ENCODE measurements around the gene PLA2G2C. TPM values are rescaled to one million over a fixed set of nuclear protein-coding genes. Genes with fewer than 3 reads are reported as not detected.

The PLA2G2C gene
- total and polyA plus RNA-seq, 9 donors, result 0.04 TPM; not detected in 6

- DNase-seq, result peak; percentile 28
- H3K4me1 ChIP-seq (ENCODE audit: control insufficient read depth, insufficient read depth, low read length), result no peaks in the 10 kb centered on the region
- no peaks in the 10 kb centered on the region for H3K9me3 ChIP-seq (replicated peaks; ENCODE audit: control insufficient read depth, low read depth, low read length)
- no peak overlapping the region for H3K4me3 ChIP-seq (ENCODE audit: low read length)
- H3K27me3 ChIP-seq (ENCODE audit: control insufficient read depth, insufficient read depth, low read length), result peaks cover 5% of the 10 kb centered on the region
- WGBS (ENCODE audit: insufficient coverage), result 83% methylated on average over 1 of the region's 9 CpGs
- H3K27ac ChIP-seq (ENCODE audit: low read length), result no peak overlapping the region
- H3K36me3 ChIP-seq (ENCODE audit: control insufficient read depth, insufficient read depth, low read length), result no peaks in the 10 kb centered on the region
Measured at GRCh38 chr1:20174937-20175666, 11.2 kb downstream of the PLA2G2C start.

GRCh38 chr1:20172033-20172590 is 14.2 kb downstream of the PLA2G2C start:
- no peaks in the 10 kb centered on the region for H3K36me3 ChIP-seq (ENCODE audit: control insufficient read depth, insufficient read depth, low read length)
- H3K9me3 ChIP-seq (replicated peaks; ENCODE audit: control insufficient read depth, low read depth, low read length), result no peaks in the 10 kb centered on the region
- H3K27ac ChIP-seq (ENCODE audit: low read length), result no peak overlapping the region
- no peak overlapping the region for H3K4me3 ChIP-seq (ENCODE audit: low read length)
- WGBS (ENCODE audit: insufficient coverage), result 95% methylated on average over 11 of the region's 12 CpGs
- no peaks in the 10 kb centered on the region for H3K4me1 ChIP-seq (ENCODE audit: control insufficient read depth, insufficient read depth, low read length)
- peaks cover 2% of the 10 kb centered on the region for H3K27me3 ChIP-seq (ENCODE audit: control insufficient read depth, insufficient read depth, low read length)
- DNase-seq, result no peak

GRCh38 chr1:20169932-20170331 is 16.4 kb downstream of the PLA2G2C start:
- Histone ChIP-seq H3K27ac (ENCODE audit: low read length) (no peak overlapping the region), H3K9me3 (replicated peaks; ENCODE audit: control insufficient read depth, low read depth, low read length) (no peaks in the 10 kb centered on the region), H3K27me3 (ENCODE audit: control insufficient read depth, insufficient read depth, low read length) (peaks cover 7% of the 10 kb centered on the region), H3K36me3 (ENCODE audit: control insufficient read depth, insufficient read depth, low read length) (no peaks in the 10 kb centered on the region), H3K4me3 (ENCODE audit: low read length) (no peak overlapping the region), H3K4me1 (ENCODE audit: control insufficient read depth, insufficient read depth, low read length) (no peaks in the 10 kb centered on the region)
- 100% methylated on average over 2 of the region's 5 CpGs for WGBS (ENCODE audit: insufficient coverage)
- DNase-seq, result no peak

- Histone ChIP-seq H3K36me3 (ENCODE audit: control insufficient read depth, insufficient read depth, low read length) (no peaks in the 10 kb centered on the region), H3K27ac (ENCODE audit: low read length) (no peak overlapping the region), H3K4me1 (ENCODE audit: control insufficient read depth, insufficient read depth, low read length) (no peaks in the 10 kb centered on the region), H3K9me3 (replicated peaks; ENCODE audit: control insufficient read depth, low read depth, low read length) (no peaks in the 10 kb centered on the region), H3K27me3 (ENCODE audit: control insufficient read depth, insufficient read depth, low read length) (peaks cover 7% of the 10 kb centered on the region), H3K4me3 (ENCODE audit: low read length) (no peak overlapping the region)
- DNase-seq, result no peak
- WGBS (ENCODE audit: insufficient coverage), result 77% methylated on average over 2 of the region's 9 CpGs
Measured at GRCh38 chr1:20168564-20169491, 17.5 kb downstream of the PLA2G2C start.

GRCh38 chr1:20167126-20167525 is 19.2 kb downstream of the PLA2G2C start:
- Histone ChIP-seq H3K36me3 (ENCODE audit: control insufficient read depth, insufficient read depth, low read length) (no peaks in the 10 kb centered on the region), H3K27me3 (ENCODE audit: control insufficient read depth, insufficient read depth, low read length) (peaks cover 7% of the 10 kb centered on the region), H3K27ac (ENCODE audit: low read length) (no peak overlapping the region), H3K4me1 (ENCODE audit: control insufficient read depth, insufficient read depth, low read length) (no peaks in the 10 kb centered on the region), H3K9me3 (replicated peaks; ENCODE audit: control insufficient read depth, low read depth, low read length) (peaks cover 2% of the 10 kb centered on the region), H3K4me3 (ENCODE audit: low read length) (no peak overlapping the region)
- WGBS (ENCODE audit: insufficient coverage), result 71% methylated on average over 7 of the region's 8 CpGs
- no peak for DNase-seq

GRCh38 chr1:20166051-20166450 is 20.3 kb downstream of the PLA2G2C start:
- no peaks in the 10 kb centered on the region for H3K4me1 ChIP-seq (ENCODE audit: control insufficient read depth, insufficient read depth, low read length)
- no peaks in the 10 kb centered on the region for H3K36me3 ChIP-seq (ENCODE audit: control insufficient read depth, insufficient read depth, low read length)
- H3K4me3 ChIP-seq (ENCODE audit: low read length), result no peak overlapping the region
- peaks cover 10% of the 10 kb centered on the region for H3K9me3 ChIP-seq (replicated peaks; ENCODE audit: control insufficient read depth, low read depth, low read length)
- no peak overlapping the region for H3K27ac ChIP-seq (ENCODE audit: low read length)
- 64% methylated on average over 17 of the region's 17 CpGs for WGBS (ENCODE audit: insufficient coverage)
- H3K27me3 ChIP-seq (ENCODE audit: control insufficient read depth, insufficient read depth, low read length), result peaks cover 9% of the 10 kb centered on the region
- DNase-seq, result no peak

GRCh38 chr1:20165522-20165951 is 20.8 kb downstream of the PLA2G2C start:
- Histone ChIP-seq H3K27ac (ENCODE audit: low read length) (no peak overlapping the region), H3K27me3 (ENCODE audit: control insufficient read depth, insufficient read depth, low read length) (peaks cover 9% of the 10 kb centered on the region), H3K4me1 (ENCODE audit: control insufficient read depth, insufficient read depth, low read length) (no peaks in the 10 kb centered on the region), H3K4me3 (ENCODE audit: low read length) (no peak overlapping the region), H3K36me3 (ENCODE audit: control insufficient read depth, insufficient read depth, low read length) (no peaks in the 10 kb centered on the region), H3K9me3 (replicated peaks; ENCODE audit: control insufficient read depth, low read depth, low read length) (peaks cover 15% of the 10 kb centered on the region)
- DNase-seq, result no peak
- WGBS (ENCODE audit: insufficient coverage), result 94% methylated on average over 4 of the region's 16 CpGs

GRCh38 chr1:20164694-20165202 is 21.6 kb downstream of the PLA2G2C start:
- Histone ChIP-seq H3K27me3 (ENCODE audit: control insufficient read depth, insufficient read depth, low read length) (peaks cover 9% of the 10 kb centered on the region), H3K27ac (ENCODE audit: low read length) (no peak overlapping the region), H3K4me1 (ENCODE audit: control insufficient read depth, insufficient read depth, low read length) (no peaks in the 10 kb centered on the region), H3K4me3 (ENCODE audit: low read length) (no peak overlapping the region), H3K9me3 (replicated peaks; ENCODE audit: control insufficient read depth, low read depth, low read length) (peaks cover 23% of the 10 kb centered on the region), H3K36me3 (ENCODE audit: control insufficient read depth, insufficient read depth, low read length) (no peaks in the 10 kb centered on the region)
- WGBS (ENCODE audit: insufficient coverage), result 55% methylated on average over 15 of the region's 15 CpGs
- DNase-seq, result peak; percentile 81

- Histone ChIP-seq H3K9me3 (replicated peaks; ENCODE audit: control insufficient read depth, low read depth, low read length) (peaks cover 27% of the 10 kb centered on the region), H3K27ac (ENCODE audit: low read length) (no peak overlapping the region), H3K4me3 (ENCODE audit: low read length) (no peak overlapping the region), H3K4me1 (ENCODE audit: control insufficient read depth, insufficient read depth, low read length) (no peaks in the 10 kb centered on the region), H3K36me3 (ENCODE audit: control insufficient read depth, insufficient read depth, low read length) (no peaks in the 10 kb centered on the region), H3K27me3 (ENCODE audit: control insufficient read depth, insufficient read depth, low read length) (peaks cover 2% of the 10 kb centered on the region)
- 80% methylated on average over 1 of the region's 1 CpG for WGBS (ENCODE audit: insufficient coverage)
- no peak for DNase-seq
Measured at GRCh38 chr1:20160034-20160433, 26.3 kb downstream of the PLA2G2C start.
